Right renal pelvis (tissue), 4 donors: ENCODE data around the gene ADIPOR2. TPM values are rescaled to one million over a fixed set of nuclear protein-coding genes. Genes with fewer than 3 reads are reported as not detected.
"Not testable (repeated sequence)": the region's sequence is repeated elsewhere in the genome, so short reads cannot be mapped to it uniquely, and the experiment has no call there.

Experiments
- DNase-seq, 4 donors: peaks; one replicate each; pipeline ENCODE4 v3.0.0-alpha.2; 2013; ENCODE audit warnings: low read depth in 4 of 4, low spot score in 3 of 4, missing footprints in 1 of 4
- polyA plus RNA-seq, 4 donors: library from polyadenylated mRNA; unstranded; fragments of 120-200 nt; gene quantifications; one replicate each; pipeline ENCODE4 v1.2.1, GENCODE V29; 2013; ENCODE audit not compliant: insufficient read length in 4 of 4

The ADIPOR2 gene
- polyA plus RNA-seq, 4 donors, result 46.1 to 52.6 (median 51.2) TPM

DNA sequence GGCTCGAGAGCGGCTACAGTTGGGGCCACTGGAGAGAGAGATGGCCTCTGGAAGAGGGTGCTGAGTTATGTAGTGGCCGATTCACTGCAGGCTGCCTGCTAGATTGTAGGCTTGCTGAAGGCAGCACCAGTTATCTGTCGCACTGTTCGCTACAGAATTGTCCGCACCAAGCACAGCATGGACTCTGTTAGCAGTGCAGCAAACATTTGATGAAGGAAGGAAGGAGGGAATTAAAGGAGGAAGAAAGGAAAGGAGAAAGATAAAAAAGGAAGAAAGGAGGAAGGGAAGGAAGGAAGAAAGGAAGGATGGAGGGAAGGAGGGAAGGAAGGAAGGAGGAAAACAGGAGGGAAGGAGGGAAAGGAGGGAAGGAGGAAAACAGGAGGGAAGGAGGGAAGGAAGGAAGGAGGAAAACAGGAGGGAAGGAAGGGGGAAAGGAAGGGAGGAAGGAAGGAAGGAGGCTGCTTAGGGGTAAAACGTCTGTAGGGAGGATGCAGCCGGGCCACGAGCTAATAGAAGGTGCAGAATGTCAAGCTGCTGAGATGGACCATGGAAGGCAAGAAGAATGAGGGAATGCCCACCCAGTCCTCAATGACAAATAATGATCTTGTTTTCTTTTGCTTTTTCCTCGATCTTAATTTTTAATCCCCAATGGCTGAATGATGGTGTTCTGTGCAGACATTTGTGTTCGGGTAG is 27.3 kb upstream of the ADIPOR2 start:
- no peak for DNase-seq

GRCh38 chr12:1665366-1665765 is 25.5 kb upstream of the ADIPOR2 start:
- no peak for DNase-seq

DNA sequence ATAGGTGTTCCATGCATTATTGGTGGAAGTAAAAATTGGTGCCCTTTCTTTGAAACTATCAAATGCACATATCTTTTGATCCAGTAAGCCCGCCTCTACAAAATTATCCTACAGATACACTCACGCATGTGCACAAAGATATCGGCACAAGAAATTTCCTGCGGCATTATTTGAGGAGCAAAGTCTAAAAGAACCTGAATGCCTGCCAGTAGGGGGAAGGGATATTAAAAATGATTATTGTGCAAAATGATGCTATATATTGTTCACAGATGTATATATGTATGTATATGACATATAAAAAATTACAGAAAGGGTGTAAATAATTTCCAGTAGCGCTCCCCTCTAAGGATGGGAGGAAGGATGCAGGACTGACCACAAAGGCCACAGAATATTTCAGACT is 24.7 kb upstream of the ADIPOR2 start:
- no peak for DNase-seq

- DNase-seq, result no peak
These were observed 24.1 kb upstream of the ADIPOR2 start for GRCh38 chr12:1666685-1667162.

DNA sequence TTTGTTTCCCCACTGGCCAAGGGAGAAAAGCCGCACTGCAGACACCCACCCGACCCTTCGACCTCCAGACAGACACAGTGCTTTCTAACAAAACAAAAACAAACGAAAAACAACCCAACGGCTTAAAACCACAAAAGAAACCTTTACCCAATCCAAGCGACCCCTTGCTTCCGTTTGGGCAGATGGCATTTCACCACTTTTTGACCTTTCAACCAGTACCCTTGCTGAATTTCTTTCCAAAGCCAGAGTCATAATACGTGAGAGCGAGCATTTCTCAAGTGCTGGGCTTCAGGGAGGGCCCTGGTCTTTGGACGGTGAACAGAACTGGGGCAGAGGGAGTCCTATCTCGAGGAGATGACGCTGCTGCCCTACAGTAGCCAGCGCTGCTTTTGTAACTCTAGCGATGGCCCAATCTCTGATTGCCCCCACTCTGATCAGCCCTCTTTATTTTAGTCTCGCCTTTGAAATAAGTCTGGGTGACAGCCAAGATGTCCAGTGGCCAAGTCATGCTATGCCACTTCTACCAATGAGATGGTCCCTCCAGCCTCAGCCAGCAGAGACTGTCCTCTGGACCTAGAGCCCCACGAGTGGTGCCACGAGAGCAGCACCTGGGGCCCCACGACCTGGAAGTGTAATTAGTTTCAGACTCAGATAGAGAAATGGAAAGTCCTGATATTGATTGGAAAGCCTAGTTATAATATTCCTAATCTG is 21.9 kb upstream of the ADIPOR2 start:
- DNase-seq, result no peak

DNA sequence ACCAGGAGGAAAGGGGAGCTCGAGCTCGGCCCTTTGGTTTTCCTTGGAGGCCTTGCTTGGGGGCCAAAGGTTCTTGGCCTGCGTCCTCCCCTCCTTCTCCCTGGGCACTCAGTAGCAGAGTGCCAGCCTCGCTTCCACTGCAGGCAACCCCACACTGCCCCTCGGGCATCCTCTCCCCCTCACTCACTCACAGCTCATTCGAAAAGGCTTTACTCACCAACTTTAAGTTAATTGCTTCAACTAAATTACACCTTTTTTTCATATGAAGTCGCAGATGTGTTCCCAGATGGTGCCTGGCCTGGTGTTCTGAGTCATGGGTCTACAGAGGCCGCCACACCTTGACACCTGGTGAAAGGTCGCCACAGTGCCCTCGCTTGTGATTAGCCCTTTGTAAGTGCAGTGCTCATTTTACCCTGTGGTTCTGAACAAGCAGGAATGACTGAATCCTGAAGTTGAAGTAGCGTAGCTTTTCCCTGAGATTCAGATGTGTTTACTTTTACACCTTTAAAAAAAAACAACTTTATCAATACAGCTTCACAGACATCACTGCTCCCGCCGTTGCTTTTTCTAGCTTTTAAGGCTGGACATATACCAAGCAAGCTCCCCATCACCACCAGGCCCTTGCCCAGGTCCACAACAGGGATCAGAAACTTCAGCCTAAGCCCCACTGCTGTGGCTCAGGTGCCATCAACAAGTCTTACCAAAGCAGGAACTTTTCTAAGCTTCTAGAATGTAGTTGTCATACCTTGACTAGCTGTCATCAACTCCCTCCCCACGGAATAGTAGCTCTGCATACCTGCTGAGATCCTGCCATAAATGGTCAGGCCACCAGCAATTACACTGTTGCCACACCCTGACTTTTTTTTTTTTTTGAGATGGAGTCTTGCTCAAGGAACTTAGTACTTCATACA is 20.3 kb upstream of the ADIPOR2 start:
- no peak for DNase-seq

DNA sequence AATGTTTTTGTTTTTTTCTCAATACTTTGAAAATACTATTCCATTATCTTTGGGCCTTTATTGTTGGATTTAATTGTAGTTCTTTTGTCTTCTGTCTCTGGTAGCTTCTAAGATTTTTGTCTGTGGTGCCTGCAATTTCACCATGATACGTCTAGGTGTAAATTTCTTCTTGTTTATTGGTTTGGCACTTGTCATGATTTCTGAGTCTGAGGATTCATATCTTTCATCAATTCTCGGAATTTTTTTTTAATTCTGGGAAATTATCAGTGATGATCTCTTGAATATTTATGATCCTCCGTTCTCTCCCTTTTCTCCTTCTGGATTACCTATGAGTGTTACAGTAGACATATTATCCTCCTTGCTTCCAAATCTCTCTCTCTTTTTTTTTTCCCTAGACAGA is 14.8 kb upstream of the ADIPOR2 start:
- no peak for DNase-seq

DNA sequence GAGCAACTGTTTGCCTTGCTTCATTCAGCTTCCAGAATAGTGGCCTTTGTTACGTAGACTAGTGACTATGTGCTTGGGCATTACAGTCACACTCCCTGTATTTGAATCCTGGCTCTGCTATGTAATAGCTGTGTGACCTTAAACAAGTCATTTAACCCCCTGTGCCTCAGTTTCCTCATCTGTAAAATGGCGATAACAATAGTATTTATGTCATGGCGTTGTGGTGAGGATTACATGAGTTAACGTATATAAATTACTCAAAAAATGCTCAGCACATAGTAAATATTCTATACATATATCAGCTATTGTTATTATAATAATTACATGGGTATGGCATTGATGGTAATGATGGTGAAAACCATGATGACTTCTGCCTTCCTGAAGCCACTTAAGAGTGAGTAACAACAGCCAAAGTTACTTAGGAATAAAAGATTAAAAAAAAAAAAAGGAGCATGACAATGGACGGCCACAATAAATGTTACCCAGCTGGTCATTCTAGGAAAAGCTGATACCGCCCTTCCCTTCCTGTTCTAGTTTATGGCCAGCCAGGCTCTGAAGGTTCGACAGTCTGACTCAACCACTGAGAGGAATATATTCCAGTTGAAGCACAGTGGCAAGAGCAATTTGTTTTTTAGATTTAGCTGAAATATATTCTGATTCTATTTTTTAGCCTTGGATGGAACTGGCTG is 9.9 kb upstream of the ADIPOR2 start:
- no peak for DNase-seq

DNA sequence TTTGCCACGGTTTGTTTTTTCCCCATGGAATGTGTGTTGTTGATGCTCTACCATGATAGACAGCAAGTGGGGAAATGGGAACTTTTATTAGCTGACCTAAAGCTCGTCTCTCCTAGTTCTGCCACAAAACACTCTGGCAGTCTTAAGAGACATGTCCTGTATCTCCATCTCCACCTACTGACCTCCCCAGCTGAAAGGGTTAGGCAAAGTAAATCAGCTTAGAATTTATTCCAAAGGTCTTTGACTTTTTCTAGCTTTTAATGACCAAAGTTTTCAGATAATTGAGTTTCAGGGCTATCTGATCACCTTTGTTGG is 9.4 kb upstream of the ADIPOR2 start:
- DNase-seq, result no peak

GRCh38 chr12:1688086-1688710 is 2.7 kb upstream of the ADIPOR2 start:
- DNase-seq, result no peak

- peak in 3 of 4 donors; percentile 41 to 50 (median 48) for DNase-seq
These were observed 495 bp downstream of the ADIPOR2 start for GRCh38 chr12:1691123-1692007.

DNA sequence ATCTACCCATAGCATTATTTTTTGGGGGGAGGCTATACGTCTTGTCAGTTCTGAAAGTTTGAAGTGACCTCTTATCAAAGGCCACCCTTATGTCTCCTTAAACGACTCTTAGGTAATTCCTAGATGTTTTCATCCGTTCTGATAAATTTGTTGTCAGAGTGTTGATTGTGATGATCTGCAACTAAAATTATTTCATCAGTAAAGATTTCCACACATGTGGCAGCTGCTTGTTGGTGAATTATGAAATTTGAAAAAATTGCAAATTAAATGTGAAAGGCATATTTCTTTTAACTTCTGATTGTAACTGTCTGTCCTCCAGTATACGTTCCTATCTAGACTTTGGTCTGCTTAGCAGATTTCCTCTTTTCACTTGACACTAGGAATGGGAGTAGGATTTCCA is 1.4 kb downstream of the ADIPOR2 start:
- DNase-seq, result no peak

- no peak for DNase-seq
These were observed 2.2 kb downstream of the ADIPOR2 start for GRCh38 chr12:1692895-1693610.

- not testable (repeated sequence) for DNase-seq
These were observed 4.2 kb downstream of the ADIPOR2 start for GRCh38 chr12:1695097-1695496.

DNA sequence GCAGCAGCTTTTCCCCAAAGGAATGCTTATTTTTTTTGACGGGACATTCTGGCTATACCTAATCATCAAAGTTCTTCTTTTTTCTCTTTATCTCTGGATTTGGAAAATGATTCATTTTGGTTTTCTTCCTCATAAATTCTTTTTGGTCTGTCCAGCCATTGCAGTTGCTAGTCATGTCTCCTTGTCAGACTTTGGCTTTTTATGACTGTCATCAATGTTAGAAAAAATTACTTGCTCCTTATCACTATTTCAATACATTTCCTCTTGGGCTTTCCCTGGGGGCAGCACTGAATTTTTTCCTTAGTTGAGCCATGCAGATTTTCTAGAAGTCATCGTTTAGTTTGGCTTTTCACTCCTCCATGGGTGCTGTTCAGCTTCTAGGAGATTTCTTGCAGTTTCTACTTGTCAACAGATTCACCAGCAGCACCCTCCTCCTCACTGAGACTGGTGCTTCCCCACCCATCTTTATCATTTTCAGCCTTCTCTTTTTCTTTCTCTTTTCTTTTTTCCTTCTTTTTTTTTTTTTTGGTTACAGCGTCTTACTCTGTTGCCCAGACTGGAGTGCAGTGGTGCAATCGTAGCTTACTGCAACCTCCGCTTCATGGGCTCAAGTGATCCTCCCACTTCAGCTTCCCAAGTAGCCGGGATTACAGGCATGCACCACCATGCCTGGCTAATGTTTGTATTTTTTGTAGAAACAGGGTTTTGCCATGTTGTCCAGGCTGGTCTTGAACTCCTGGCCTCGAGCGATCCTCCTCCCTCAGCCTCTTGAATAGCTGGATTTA is 5.2 kb downstream of the ADIPOR2 start:
- no peak for DNase-seq

- no peak for DNase-seq
These were observed 5.9 kb downstream of the ADIPOR2 start for GRCh38 chr12:1696800-1697199.

DNA sequence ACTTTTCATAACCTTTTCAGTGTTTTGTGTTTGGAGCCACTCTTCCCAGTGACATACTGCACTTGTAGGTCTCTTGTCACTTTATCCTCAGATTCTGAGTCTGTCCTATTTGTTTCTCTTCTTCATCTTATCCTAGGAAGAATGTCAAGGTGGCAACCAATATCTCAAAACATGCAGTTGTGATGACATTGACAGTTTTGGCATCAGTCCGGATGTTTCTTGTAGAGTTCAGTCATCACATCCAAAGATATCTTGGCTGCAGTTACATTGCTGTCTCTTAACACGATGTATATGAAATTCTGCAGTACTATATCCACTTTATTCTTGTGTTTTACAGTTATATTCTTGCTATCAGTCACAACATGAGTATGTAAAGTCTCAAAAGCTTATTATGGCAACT is 6.4 kb downstream of the ADIPOR2 start:
- no peak for DNase-seq

GRCh38 chr12:1698720-1699119 is 7.8 kb downstream of the ADIPOR2 start:
- DNase-seq, result no peak
